ENCODE results near the gene S100A16.

S100A16 gene

GRCh38 chr1:153608089-153608682 lies 4.8 kb downstream of the S100A16 start:
- no peak for TF ChIP-seq CTCF (IDR thresholded peaks at IDR 0.05; ENCODE audit: borderline replicate concordance, control extremely low read depth, extremely low read depth, insufficient read depth, missing control alignments)
- in situ Hi-C loops (cut with MboI; ENCODE audit: low sequenced_read_pairs, unreplicated experiment) = no loop called here
- no peak for DNase-seq (ENCODE audit: low spot score)

DNA sequence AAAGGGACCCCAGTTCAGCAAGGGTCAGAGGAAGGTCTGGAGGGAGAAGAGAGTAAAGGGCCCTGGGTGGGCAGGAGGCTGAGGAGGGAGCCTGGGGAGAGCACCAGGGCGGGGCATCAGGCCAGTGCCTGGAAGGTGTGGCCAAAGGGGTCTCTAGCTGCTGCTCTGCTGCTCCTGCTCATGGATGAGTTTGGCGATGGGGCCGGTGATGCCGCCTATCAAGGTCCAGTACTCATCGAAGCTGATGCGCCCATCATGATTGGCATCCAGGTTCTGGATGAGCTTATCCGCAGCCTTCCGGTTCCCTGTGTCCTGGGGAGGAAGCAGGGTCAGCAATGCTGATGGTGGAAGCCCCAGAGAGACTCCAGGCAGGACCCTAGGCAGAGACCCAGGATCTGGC lies 5.6 kb downstream of the S100A16 start:
- DNase-seq (ENCODE audit: low spot score) = no peak
- in situ Hi-C loops (cut with MboI; ENCODE audit: low sequenced_read_pairs, unreplicated experiment) = no loop called here
- no peak for TF ChIP-seq CTCF (IDR thresholded peaks at IDR 0.05; ENCODE audit: borderline replicate concordance, control extremely low read depth, extremely low read depth, insufficient read depth, missing control alignments)

- in situ Hi-C loops (cut with MboI; ENCODE audit: low sequenced_read_pairs, unreplicated experiment) = no loop called here
- TF ChIP-seq CTCF (IDR thresholded peaks at IDR 0.05; ENCODE audit: borderline replicate concordance, control extremely low read depth, extremely low read depth, insufficient read depth, missing control alignments) = no peak
- DNase-seq (ENCODE audit: low spot score) = no peak
These were observed 6.7 kb downstream of the S100A16 start for GRCh38 chr1:153606194-153606593.

DNA sequence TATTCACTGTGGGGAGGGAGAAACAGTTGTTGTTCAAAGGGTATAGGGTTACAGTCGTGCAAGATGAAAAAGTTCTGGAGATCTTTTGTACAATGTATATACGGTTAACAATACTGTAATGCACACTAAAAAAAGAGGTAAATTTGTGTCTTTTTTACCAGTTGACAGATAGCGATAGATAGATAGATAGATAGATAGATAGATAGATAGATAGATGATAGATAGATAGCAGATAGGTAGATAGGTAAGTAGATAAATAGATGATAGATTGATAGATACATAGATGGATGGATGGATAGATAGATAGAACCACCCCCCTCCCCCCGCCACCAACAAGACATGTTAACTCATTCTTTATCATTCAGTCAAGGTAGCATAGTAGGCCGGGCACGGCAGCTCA lies 10.2 kb downstream of the S100A16 start:
- no peak for TF ChIP-seq CTCF (IDR thresholded peaks at IDR 0.05; ENCODE audit: borderline replicate concordance, control extremely low read depth, extremely low read depth, insufficient read depth, missing control alignments)
- in situ Hi-C loops (cut with MboI; ENCODE audit: low sequenced_read_pairs, unreplicated experiment) = no loop called here
- no peak for DNase-seq (ENCODE audit: low spot score)

DNA sequence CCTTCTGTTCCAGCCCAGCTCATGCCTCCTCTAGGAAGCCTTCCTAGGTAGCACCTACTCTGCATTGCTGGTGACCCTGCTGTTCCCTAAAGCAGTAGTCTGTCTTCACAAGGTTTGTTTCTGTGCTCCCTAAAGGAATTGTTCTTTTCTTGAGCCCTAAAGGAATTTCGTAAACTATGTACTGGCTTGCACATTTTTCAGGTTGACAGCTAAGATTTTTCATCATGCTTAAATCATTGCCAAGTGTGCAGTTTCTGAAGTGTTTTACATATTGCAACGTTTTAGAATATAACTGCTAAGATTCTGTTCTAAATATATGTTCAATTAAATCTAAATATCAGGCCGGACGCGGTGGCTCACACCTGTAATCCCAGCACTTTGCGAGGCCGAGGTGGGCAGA lies 13.1 kb downstream of the S100A16 start:
- in situ Hi-C loops (cut with MboI; ENCODE audit: low sequenced_read_pairs, unreplicated experiment) = no loop called here
- TF ChIP-seq CTCF (IDR thresholded peaks at IDR 0.05; ENCODE audit: borderline replicate concordance, control extremely low read depth, extremely low read depth, insufficient read depth, missing control alignments) = no peak
- DNase-seq (ENCODE audit: low spot score) = no peak

GRCh38 chr1:153598309-153599172 lies 14.4 kb downstream of the S100A16 start:
- peak; percentile 87 for DNase-seq (ENCODE audit: low spot score)
- in situ Hi-C loops (cut with MboI; ENCODE audit: low sequenced_read_pairs, unreplicated experiment) = no loop called here
- no peak for TF ChIP-seq CTCF (IDR thresholded peaks at IDR 0.05; ENCODE audit: borderline replicate concordance, control extremely low read depth, extremely low read depth, insufficient read depth, missing control alignments)
